SK-N-DZ (cell line): ENCODE measurements around the gene TNIK.
A peak's percentile ranks its signal among the peaks of the same experiment; 100 is the strongest.
"Not testable (repeated sequence)": the region's sequence is repeated elsewhere in the genome, so short reads cannot be mapped to it uniquely, and the experiment has no call there.

Source experiments
- DNase-seq: peaks from one replicate; pipeline ENCODE4 v3.0.0-alpha.2; 2015; ENCODE audit warnings: low spot score

Gene TNIK

GRCh38 chr3:171256445-171257250 is 203.6 kb downstream of the TNIK start:
- DNase-seq: no peak

GRCh38 chr3:171255236-171255806 is 204.9 kb downstream of the TNIK start:
- no peak for DNase-seq

- no peak for DNase-seq
These were observed 205.9 kb downstream of the TNIK start for GRCh38 chr3:171254315-171254714.

- no peak for DNase-seq
These were observed 208.4 kb downstream of the TNIK start for GRCh38 chr3:171251835-171252234.

- no peak for DNase-seq
These were observed 209.8 kb downstream of the TNIK start for GRCh38 chr3:171250444-171250843.

GRCh38 chr3:171249245-171249644 is 211.0 kb downstream of the TNIK start:
- no peak for DNase-seq

GRCh38 chr3:171248426-171249111 is 211.6 kb downstream of the TNIK start:
- no peak for DNase-seq

GRCh38 chr3:171245796-171246765 is 214.1 kb downstream of the TNIK start:
- DNase-seq: no peak

GRCh38 chr3:171242951-171243350 is 217.3 kb downstream of the TNIK start:
- DNase-seq: no peak

GRCh38 chr3:171242170-171242569 is 218.0 kb downstream of the TNIK start:
- no peak for DNase-seq

GRCh38 chr3:171241655-171242054 is 218.6 kb downstream of the TNIK start:
- not testable (repeated sequence) for DNase-seq

GRCh38 chr3:171240504-171240835 is 219.7 kb downstream of the TNIK start:
- DNase-seq: no peak

GRCh38 chr3:171239757-171240503 is 220.3 kb downstream of the TNIK start:
- DNase-seq: no peak

- no peak for DNase-seq
These were observed 223.2 kb downstream of the TNIK start for GRCh38 chr3:171237009-171237385.

GRCh38 chr3:171236265-171237008 is 223.8 kb downstream of the TNIK start:
- peak; percentile 25 for DNase-seq

- DNase-seq: no peak
These were observed 225.8 kb downstream of the TNIK start for GRCh38 chr3:171234298-171235010.

- DNase-seq: no peak
These were observed 228.8 kb downstream of the TNIK start for GRCh38 chr3:171231361-171231760.

GRCh38 chr3:171230865-171231264 is 229.3 kb downstream of the TNIK start:
- DNase-seq: no peak

- DNase-seq: no peak
These were observed 231.0 kb downstream of the TNIK start for GRCh38 chr3:171229173-171229572.

- DNase-seq: no peak
These were observed 232.0 kb downstream of the TNIK start for GRCh38 chr3:171228240-171228639.
